Metanephros (tissue), 2 donors: ENCODE measurements around the gene ARHGEF1. TPM values are rescaled to one million over a fixed set of nuclear protein-coding genes. Genes with fewer than 3 reads are reported as not detected.

Source experiments
- small RNA-seq: library from RNA; depleted of rRNA; stranded (forward); fragments of <200 nt; gene quantifications from one replicate; pipeline ENCODE3, GENCODE V24; 2014; ENCODE audit warnings: low replicate concordance
- total RNA-seq: library from RNA; depleted of rRNA; stranded (reverse); fragments of >200 nt; gene quantifications from one replicate; pipeline ENCODE4 v1.2.3, GENCODE V29; 2014

ARHGEF1 gene, protein sequence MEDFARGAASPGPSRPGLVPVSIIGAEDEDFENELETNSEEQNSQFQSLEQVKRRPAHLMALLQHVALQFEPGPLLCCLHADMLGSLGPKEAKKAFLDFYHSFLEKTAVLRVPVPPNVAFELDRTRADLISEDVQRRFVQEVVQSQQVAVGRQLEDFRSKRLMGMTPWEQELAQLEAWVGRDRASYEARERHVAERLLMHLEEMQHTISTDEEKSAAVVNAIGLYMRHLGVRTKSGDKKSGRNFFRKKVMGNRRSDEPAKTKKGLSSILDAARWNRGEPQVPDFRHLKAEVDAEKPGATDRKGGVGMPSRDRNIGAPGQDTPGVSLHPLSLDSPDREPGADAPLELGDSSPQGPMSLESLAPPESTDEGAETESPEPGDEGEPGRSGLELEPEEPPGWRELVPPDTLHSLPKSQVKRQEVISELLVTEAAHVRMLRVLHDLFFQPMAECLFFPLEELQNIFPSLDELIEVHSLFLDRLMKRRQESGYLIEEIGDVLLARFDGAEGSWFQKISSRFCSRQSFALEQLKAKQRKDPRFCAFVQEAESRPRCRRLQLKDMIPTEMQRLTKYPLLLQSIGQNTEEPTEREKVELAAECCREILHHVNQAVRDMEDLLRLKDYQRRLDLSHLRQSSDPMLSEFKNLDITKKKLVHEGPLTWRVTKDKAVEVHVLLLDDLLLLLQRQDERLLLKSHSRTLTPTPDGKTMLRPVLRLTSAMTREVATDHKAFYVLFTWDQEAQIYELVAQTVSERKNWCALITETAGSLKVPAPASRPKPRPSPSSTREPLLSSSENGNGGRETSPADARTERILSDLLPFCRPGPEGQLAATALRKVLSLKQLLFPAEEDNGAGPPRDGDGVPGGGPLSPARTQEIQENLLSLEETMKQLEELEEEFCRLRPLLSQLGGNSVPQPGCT
- total RNA-seq, result 51.5 TPM

DNA sequence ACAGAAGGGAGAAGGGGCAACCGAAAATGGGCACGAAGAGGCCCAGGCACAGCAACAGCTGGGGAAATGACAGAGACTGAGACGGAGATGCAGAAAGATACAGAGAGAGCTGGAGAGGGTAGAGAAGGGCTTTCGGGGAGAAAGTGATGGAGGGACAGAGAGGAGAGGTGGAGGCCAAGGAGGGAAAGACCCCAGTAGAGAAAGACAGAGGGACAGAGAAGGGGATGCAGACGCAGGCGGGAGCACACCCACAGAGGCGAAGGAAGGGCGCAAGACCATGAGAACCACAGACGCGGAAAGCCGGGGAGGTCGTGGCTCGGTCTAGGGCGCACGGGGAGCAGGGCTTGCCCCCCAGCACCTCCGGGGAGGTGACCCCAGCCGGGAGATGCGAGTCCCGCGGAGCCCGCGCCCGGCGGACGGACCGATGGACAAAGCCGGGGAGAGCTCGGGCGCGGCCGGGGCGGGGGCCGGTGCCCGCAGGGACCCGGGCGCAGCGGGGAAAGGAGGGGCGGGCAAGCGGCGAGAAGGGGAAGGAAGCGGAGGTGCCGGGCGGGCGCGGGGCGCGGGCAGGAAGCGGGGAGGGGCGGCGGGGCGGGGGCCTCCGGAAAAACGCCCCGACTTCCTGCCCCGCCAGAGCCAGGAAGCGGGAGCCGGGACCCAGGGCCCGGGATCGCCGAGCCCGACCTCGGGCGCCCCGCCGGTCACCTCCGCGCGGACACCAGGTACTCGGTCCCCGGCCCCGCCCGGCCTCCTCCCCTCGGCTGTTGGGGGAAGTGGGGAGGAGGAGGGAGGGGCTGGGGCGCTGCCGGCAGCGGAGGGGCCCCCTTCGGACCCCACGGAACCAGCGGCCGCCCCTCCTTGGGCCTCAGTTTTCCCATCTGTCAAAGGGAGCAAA lies at the start of gene ARHGEF1:
ARHGEF1 (plus strand) TSS at position 617 of the 895 bp plus-strand sequence. CDS start 4,899 bp downstream, outside the sequence.

DNA sequence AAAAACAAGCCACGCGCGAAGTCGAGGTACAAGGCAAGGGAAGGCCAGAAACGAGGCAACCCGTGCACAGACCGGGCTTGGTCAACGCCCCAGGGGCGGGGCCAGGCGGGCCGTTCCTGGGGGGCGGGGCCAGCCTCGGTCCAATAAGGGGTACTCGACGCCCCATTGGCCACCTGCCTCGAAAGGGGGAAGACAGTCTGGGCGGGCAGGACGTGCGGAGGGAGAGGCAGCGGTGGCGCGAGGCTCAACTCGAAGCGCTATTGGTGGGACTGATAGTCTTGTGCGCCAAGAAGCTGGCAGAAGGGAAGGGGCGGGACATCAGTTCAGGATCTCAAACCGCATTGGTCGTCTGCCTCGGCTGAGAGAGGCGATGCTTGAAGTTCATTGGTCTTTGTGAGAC lies 38.4 kb upstream of the ARHGEF1 start, which contains the start of gene LYPD4:
LYPD4 (minus strand) TSS at position 83 of the 400 bp plus-strand sequence. CDS start 5,398 bp downstream, outside the sequence.

DNA sequence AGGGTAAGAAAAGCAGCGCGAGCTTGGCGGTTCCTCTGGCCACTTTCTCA lies 38.2 kb upstream of the ARHGEF1 start, which contains the start of gene DMRTC2:
DMRTC2 (plus strand) TSS at position 42 of the 50 bp plus-strand sequence. CDS start 2,387 bp downstream, outside the sequence.

DNA sequence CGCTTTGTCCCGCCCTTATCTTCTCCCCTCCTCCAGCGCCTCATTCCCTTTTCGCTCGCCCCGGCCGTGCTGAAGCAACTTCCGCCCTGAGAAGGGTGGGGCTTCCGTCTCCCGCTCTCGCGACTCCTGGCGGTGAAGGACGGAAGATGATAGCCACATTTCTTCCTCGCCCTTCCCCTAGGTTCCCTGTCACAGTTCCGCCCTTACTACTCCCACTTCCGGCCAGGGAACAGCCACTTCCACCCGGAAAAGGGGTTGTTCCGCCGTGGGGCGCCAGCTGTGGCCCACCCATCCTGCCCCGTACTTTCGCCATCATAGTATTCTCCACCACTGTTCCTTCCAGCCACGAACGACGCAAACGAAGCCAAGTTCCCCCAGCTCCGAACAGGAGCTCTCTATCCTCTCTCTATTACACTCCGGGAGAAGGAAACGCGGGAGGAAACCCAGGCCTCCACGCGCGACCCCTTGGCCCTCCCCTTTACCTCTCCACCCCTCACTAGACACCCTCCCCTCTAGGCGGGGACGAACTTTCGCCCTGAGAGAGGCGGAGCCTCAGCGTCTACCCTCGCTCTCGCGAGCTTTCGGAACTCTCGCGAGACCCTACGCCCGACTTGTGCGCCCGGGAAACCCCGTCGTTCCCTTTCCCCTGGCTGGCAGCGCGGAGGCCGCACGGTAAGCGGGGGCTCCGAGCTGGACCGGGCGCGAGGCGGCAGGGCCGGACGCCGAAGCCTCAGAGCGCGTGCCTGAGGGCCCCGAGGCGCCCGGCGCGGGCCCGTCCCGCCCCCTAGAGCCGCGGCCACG lies 23.2 kb upstream of the ARHGEF1 start, which contains the start of gene RPS19:
RPS19 (plus strand) TSS at position 638 of the 801 bp plus-strand sequence. CDS start 520 bp downstream, outside the sequence.

DNA sequence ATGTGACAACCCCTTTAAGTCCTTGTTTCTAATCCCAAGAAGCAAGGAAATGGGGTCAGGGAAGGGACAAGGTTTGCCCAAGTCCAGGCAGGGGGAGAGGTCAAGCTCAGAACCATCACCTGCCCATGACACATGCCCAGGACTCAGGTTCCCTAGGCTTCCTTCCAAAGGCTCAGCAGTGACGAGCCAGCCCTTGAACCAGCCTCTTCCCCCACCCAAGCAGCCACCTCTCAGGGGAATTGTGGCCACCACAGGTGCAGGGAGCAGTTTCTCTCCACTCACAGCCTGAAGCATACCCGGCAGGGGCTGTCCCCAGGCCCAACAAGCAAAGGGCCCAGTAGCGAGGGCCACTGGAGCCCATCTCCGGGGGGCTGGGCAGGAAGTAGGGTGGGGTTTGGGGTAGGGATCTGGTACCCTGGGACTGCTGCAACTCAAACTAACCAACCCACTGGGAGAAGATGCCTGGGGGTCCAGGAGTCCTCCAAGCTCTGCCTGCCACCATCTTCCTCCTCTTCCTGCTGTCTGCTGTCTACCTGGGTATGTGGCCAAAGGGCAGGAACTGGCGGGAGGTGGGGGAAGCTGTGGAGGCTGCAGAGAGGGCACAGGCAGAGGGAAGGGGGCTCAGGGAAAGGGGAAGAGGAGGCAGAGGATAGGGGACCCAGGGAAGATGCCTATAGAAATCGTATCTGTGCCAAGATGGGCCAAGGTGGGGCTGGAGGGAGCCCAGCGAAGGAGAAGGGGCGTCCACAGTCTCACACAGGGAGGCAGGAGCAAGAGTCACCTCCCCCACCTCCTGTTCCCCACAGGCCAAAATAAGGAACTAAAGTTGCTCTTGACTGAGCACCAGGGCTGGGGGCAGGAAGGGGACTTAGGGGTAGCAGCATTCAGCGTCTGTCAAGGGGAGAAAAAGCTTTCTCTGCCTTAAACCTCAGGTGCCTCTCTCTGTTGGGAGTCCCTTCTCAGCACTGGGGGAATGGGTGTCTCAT lies 5.8 kb upstream of the ARHGEF1 start, which contains the start of gene CD79A:
CD79A (plus strand) TSS at position 433 of the 986 bp plus-strand sequence; CDS start at position 459, 26 bp downstream.

DNA sequence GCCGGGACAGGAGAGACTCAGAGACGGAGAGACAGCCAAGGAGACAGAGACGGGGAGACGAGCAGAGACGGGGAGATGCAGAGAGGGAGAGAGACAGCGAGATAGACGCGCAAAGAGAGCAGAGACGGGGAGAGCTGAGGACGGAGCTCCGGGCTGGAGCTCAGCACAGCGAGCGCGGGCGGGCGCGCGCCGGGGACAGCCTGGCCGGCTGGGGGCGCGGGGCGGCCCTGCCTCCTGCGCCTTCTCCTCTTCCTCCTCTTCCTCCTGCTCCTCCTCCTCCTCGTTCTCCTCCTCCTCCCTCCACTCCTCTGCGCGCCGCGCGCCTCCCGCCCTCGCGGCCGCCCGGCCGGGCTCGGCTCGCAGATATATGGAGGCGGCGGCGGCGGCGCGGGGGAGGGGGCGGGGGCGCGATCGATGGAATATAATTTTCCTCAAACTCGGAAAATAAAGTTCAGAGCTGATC lies 45.3 kb downstream of the ARHGEF1 start, which contains the start of gene ERFL:
ERFL (minus strand) TSS at position 229 of the 463 bp plus-strand sequence. CDS start 15,530 bp downstream, outside the sequence.

Small RNA genes within 50 kb of the gene (small RNA-seq; reads per million reads assigned to genes)
- gene MIR6797, result not detected

Other genes starting within 250 kb of the ARHGEF1 start
- gene CEACAM7, start 194.9 kb upstream of the ARHGEF1 start, total RNA-seq, result not detected
- gene CEACAM5, start 174.6 kb upstream of the ARHGEF1 start, total RNA-seq, result not detected
- gene CEACAM6, start 127.7 kb upstream of the ARHGEF1 start, total RNA-seq, result 1.1 TPM
- gene CEACAM3, start 86.6 kb upstream of the ARHGEF1 start, total RNA-seq, result 2.6 TPM
- gene LYPD4, start 38.5 kb upstream of the ARHGEF1 start, total RNA-seq, result not detected
- gene DMRTC2, start 38.1 kb upstream of the ARHGEF1 start, total RNA-seq, result not detected
- 1,024 TPM for gene RPS19, start 22.9 kb upstream of the ARHGEF1 start, total RNA-seq
- 4.4 TPM for gene CD79A, start 5.9 kb upstream of the ARHGEF1 start, total RNA-seq
- 0.12 TPM for gene ERFL, start 45.3 kb downstream of the ARHGEF1 start, total RNA-seq
- gene RABAC1, start 76.1 kb downstream of the ARHGEF1 start, total RNA-seq, result 123 TPM
- gene ATP1A3, start 111.0 kb downstream of the ARHGEF1 start, total RNA-seq, result 0.53 TPM
- 20.8 TPM for gene GRIK5, start 187.0 kb downstream of the ARHGEF1 start, total RNA-seq
- gene ZNF574, start 193.0 kb downstream of the ARHGEF1 start, total RNA-seq, result 21.1 TPM
- gene POU2F2, start 249.3 kb downstream of the ARHGEF1 start, total RNA-seq, result 0.70 TPM